HG02870 (cell line): ENCODE results near the gene VOPP1.

Source experiments
- ATAC-seq: cut with Tn5 transposase; IDR thresholded peaks from one replicate; pipeline ENCODE4 v1.9.1; 2021; ENCODE audit warnings: mild to moderate bottlenecking, moderate library complexity; ENCODE audit not compliant: unreplicated experiment

VOPP1 gene

DNA sequence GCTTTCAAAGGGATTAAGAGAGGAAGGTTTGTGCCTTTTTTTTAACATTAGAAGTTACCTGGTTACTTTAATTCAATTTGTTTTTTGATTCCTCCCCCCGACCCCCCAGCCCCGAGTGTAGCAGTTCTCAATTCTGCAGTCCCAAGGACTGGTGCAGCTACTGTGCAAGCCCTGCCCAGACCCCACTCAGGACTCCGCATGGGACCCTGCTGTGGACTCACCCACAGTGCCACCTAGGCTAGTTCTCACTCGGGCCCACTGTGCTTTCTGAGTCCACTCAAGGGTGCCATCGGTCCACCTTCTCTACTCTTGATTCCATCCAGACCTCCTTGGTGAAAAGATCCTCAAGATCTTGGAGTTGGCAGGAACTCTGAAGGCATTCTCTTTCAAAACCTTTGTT lies 77.4 kb downstream of the VOPP1 start:
- no peak for ATAC-seq

- ATAC-seq = no peak
Observed at GRCh38 chr7:55493408-55493807, 78.9 kb downstream of the VOPP1 start.

GRCh38 chr7:55491346-55491745 lies 81.0 kb downstream of the VOPP1 start:
- no peak for ATAC-seq

GRCh38 chr7:55490099-55490498 lies 82.2 kb downstream of the VOPP1 start:
- ATAC-seq = no peak

- ATAC-seq = no peak
Observed at GRCh38 chr7:55489552-55489951, 82.8 kb downstream of the VOPP1 start.

GRCh38 chr7:55488804-55489340 lies 83.4 kb downstream of the VOPP1 start:
- ATAC-seq = no peak

DNA sequence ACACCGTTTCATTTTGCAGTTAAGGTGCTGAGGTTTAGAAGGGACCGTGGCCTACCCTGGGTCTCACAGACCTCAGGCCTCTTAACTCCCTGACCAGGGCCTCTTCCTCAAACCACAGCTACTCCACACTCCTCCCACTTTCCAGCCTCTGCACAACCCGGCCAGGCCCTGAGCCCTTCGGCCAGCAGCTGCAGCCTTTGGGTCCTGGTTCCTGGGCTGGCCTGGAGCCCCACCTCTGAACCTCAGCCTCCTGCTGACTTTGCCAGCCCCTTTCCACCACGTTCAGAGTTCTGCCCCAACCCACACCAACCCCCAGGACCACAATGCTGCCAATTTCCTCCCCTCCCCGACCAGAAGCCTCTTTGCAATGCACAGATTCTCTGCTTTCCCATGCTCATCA lies 84.1 kb downstream of the VOPP1 start:
- no peak for ATAC-seq

DNA sequence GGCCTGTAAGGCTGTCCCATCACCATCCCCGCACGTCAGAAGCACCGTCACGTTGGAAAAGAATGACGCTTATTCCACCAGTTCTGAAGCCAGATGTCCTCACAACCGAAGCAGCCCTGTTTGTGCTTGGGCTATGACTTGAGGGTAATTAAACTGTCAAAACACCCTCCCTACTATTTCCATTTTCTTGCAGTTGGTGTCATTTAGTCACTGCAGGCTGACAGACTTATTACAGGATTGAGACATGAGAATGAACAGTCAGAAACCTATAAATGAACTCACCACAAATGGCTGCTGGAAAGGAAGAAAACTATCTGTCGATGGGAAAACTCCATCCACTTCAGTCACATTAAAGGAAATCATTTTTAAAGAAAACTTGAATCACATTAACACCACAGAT lies 85.3 kb downstream of the VOPP1 start:
- no peak for ATAC-seq

GRCh38 chr7:55486192-55486590 lies 86.1 kb downstream of the VOPP1 start:
- ATAC-seq = no peak

DNA sequence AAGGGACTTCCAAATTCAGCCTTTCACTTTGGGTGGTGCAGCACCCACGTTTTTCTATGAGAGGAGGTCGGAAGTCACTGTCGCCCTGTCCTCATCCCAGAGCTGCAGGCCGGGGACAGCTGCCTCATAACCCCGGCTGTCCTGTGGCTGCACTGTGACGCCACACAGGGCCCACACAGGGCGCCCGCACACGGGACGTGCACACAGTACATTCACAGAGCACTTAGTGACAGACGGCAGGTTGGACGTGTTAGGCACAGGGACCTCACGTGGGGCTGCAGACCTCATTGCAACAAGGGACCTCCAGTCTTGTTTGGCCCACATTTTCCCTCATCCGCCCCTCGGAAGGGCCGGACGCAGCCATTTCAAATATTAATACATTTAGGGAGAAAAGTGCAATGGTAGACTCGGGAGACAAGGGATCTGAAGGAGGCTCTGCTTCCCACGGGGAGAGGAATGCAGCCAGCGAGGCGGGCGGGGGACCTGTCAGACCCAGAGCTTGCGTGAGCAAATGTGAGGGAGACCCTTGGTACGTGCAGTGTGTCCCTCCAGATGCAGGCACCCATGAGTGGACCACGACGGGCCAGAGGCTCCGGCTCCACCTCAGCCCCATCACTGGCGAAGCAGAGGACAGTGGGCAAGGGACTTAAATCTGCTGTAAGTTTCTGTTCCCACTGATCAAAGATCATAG lies 86.7 kb downstream of the VOPP1 start:
- ATAC-seq = no peak

DNA sequence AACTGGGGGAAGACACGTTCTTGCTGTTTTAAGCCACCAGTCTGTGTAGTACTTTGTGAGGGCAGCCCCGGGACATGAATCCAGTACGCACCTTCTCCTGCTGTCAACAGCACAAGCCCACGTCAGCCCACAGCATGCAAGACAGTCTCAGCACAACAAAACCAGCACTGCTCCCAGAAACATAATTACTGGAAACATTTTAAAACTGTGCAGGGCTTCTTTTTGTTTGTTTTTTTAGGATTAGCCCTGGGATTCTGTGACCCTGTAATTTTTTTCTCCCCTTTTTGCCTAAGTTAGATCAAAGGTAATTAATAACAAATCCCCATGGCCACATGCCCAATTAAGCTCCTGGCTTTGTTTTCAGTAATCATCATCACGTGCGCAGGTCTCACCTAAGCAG lies 87.5 kb downstream of the VOPP1 start:
- no peak for ATAC-seq

DNA sequence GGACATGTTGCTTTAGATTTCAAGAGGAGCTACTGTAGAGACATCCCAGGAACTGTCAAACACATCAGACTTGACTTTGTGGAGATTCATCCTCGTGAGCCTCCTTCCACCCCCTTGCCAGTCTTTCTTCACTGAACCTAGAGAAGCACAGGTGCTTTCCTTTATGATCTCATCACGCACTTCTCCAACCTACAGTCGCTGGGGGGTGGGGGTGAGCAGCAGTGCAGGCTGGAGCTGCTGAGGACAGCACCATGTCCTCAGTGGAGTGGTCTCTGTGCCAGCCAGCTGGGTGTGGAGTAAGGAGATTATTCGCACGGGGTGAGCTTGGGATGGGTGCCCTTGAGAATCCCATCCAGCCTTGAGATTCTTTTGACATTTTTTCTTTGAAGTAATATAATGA lies 88.1 kb downstream of the VOPP1 start:
- ATAC-seq = no peak

- peak; percentile 18 for ATAC-seq
Observed at GRCh38 chr7:55483046-55483445, 89.3 kb downstream of the VOPP1 start.

DNA sequence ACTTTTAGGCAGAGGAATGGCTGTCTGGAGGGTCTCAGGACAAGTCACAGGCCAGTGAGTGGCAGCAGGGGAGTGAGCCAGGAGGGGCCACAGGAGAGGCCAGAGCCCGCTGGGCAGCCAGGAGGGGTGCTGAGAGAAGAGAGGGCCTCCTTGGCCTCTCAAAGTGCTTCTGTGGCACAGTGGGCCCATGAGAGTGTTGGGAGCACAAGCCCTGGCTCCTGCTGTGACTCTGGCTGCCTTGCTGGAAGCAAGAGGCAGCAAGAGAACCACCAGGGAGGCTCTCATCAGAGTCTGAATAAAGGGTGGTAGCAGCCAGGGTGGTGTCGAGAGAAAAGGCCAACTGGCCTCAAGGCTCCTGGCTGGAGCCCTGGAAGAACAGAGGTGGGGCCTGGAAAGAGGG lies 91.1 kb downstream of the VOPP1 start:
- ATAC-seq = no peak

GRCh38 chr7:55478700-55479099 lies 93.6 kb downstream of the VOPP1 start:
- no peak for ATAC-seq

DNA sequence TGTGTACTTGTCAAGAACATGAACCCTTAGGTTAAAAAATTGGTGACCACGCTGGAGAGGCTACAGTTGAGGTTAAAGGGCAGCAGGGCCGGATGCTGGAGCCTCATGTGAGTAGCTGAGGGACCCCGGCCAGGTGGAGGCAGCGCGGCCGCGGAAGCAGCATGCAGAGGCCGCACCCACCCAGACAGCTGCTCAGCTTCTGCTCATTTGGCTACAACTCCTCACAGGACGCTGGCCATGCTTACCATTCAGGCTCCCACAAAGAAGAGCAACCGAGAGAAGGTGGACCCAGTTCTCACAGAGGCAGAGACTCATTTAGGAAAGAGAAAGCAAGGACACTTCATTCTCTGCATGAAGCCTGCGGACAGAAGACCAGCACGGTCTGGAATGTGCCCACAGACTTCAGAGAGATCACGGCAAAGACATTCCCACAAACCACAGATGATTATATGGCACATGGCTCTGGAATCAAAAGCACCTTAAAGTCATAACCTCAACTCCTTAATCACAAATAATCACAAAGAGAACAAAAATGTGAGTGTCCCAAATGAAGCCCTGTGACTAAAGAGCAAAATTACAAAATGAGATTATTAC lies 94.4 kb downstream of the VOPP1 start:
- no peak for ATAC-seq

DNA sequence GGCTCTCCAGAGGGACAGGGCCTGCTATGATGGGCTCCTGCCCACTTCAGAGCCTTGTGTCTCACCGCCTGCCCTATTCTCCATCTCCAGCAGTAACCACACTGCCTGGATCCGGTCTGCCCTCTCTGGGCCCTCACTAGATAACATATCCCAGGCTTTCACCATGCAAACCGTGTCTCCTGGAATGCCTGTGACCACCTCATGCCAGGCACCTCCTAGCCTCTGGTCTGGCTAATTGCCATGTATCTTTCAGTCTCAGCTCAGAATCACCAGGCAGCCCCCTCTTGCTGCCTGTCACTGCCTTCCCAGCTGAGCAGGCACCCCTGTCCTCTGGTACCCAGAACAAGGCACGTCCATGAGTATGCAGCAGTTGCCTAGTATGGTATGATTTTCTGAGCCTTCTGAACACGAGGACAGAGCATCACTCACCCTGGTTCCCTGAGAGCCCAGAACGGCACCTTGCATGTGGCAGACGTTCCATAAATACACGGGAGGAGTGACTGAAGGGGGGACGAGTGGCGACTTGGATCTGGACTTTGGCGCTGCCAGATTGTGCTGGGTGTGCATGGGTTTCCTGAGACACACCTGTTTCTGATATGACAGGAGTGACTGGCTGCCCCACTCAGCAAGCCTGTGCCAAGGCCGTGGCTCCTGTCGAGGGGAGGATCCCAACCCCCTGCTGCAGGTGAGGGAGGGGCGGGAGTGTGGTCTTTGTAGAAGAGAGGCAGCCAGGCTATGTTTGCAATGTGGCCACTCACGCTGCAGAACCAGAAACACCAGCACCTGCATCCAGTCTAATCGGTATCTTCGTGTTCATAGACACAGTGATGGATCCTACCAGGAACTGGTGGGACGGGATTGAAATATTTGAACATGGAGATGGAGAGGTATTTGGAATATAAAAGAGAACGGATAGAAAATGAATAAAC lies 95.2 kb downstream of the VOPP1 start:
- no peak for ATAC-seq

DNA sequence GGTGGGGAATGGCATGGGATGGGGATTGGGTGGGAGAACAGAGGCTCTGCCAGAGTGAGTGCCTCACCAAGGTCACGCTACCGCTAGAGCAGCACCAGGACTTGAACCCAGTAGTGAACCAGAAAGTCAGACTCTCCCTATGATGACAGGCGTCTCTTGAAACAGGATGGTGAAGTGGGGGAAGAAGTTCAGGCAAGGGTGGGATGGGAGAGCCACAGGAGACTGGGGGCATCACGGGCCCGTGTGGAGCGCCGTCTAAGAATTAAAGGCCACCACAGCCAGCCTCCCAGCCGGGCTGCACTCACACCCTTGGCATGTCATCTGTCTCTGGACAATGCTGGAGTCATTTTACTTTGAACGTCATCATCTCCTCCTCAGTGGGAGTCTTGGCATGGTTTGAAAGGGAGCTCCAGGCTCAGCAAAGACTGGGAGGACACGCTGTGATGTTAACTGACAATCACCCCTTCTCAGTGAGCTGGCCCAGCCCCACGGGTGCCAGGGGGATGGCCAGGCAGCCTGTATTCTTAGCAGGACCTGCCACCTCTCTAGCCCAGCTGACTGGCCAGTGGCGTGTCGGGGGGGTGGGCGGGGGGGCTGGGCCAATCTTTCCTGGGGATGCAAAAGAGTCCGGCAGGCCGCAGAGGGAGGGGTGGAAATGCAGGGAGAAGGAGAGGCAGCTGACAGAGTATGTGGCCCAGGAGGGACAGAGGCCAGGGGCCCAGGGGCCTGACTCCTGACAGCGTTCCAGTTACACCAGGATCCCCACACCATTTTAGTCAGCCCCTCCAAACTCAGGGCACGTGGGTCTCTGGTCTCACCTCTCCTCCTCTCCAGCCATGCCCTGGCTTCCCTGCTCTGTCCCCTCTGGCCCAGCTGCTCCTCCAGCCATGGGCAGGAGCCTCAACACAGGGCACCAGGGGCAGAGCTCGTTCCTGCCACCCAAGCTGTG lies 96.2 kb downstream of the VOPP1 start:
- no peak for ATAC-seq

DNA sequence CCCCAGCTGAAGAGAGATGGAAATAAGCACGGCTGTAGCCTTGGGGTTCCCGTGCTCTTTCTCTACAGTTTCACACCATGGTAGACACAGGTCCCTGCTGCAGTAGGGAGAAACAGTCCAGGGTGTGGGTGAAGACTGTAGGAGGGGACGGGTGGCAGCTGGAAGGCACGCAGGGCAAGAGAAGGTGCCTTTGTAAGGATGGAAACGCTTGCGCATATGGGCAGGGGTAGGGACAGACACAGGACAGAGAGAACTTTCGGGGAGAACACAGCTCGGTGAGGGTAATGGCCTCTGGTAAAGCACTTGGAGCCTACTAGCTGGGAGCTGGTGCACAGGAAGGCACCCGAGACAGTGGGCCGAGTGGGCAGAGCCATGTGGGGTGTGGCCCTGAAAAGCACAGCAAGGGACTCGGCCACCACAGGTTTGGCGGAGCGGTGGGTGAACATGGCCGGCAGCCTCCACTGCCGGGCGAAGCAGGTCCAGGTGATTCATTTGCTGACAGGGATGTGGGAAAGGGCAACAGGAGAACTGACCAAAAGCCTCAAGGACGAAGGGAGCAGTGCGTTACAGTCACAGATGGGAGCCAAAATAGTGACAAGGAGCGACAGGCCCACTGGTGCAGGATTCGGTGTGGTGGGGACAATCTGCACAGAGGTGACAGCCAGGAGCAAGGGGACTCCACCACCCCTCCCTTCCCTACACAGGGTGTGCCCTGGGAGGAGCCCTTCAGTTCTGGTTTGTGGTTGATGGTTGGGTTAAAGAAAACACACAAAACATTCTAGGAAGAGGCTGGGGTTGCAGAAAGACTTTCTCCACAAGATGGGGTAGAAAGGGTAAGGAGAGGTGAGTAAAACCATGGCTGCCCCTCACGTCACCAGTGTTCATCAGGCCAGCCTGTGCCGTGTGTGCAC lies 97.1 kb downstream of the VOPP1 start:
- no peak for ATAC-seq
